WTC11 (cell line): Measurements from ENCODE around the gene SAMD8. TPM values are rescaled to one million over a fixed set of nuclear protein-coding genes. Genes with fewer than 3 reads are reported as not detected.

Experiments used
- ATAC-seq: fragments of 200-7000 bp; cut with Tn5 transposase; 2 replicates; pipeline ENCODE4 v1.10.0; 2021; ENCODE audit warnings: mild to moderate bottlenecking, moderate library complexity
- CTCF ChIA-PET: fragments of 300-600 bp; sonication (Branson Sonifier 250); formaldehyde crosslinking; loops from one replicate; lab custom pipeline; 2021; ENCODE audit warnings: antibody characterized with exemption; lab: Charles Lee
- POLR2A ChIA-PET: fragments of 350-600 bp; sonication (Branson Sonifier 250); formaldehyde crosslinking; loops from one replicate; lab custom pipeline; 2021; ENCODE audit warnings: antibody characterized with exemption; lab: Charles Lee
- DNase-seq: peaks from one replicate; pipeline ENCODE4 v3.0.0; 2021; ENCODE audit warnings: low spot score
- H3K27ac Mint-ChIP-seq: 2 replicates; pipeline ENCODE4 v1.8.0; 2021; ENCODE audit warnings: mixed read lengths
- H3K27me3 Mint-ChIP-seq: 2 replicates; pipeline ENCODE4 v1.8.0; 2021; ENCODE audit warnings: low read depth, mild to moderate bottlenecking, moderate library complexity, mixed read lengths
- H3K36me3 Mint-ChIP-seq: 2 replicates; pipeline ENCODE4 v1.8.0; 2021; ENCODE audit warnings: mixed read lengths
- H3K4me1 Mint-ChIP-seq: 2 replicates; pipeline ENCODE4 v1.8.0; 2022; ENCODE audit warnings: mixed read lengths
- H3K4me3 Mint-ChIP-seq: 2 replicates; pipeline ENCODE4 v1.8.0; 2021; ENCODE audit warnings: mild to moderate bottlenecking, moderate library complexity, mixed read lengths
- H3K9me3 Mint-ChIP-seq: 2 replicates; pipeline ENCODE4 v1.8.0; 2021; ENCODE audit warnings: mixed read lengths
- ATF6 ChIP-seq: sonication (generic); formaldehyde crosslinking; IDR thresholded peaks from 2 replicates; pipeline ENCODE4 v1.8.1; 2023; ENCODE audit warnings: mild to moderate bottlenecking, missing genetic modification reagents
- IRF2 ChIP-seq: sonication (generic); formaldehyde crosslinking; IDR thresholded peaks from 2 replicates; pipeline ENCODE4 v1.8.0; 2022; ENCODE audit warnings: low read depth, missing genetic modification reagents, borderline replicate concordance
- MXD4 ChIP-seq: fragments of 250-450 bp; sonication (Bioruptor Pico); IDR thresholded peaks from 2 replicates; pipeline ENCODE4 v1.8.0; 2021; ENCODE audit warnings: mild to moderate bottlenecking, moderate library complexity, borderline replicate concordance
- MYBL2 ChIP-seq: sonication (generic); formaldehyde crosslinking; IDR thresholded peaks from 2 replicates; pipeline ENCODE4 v1.8.1; 2023; ENCODE audit warnings: mild to moderate bottlenecking, moderate library complexity, missing genetic modification reagents
- PRDM15 ChIP-seq: sonication (generic); formaldehyde crosslinking; IDR thresholded peaks from 2 replicates; pipeline ENCODE4 v1.8.0; 2022; ENCODE audit warnings: missing genetic modification reagents
- ZNF232 ChIP-seq: sonication (generic); formaldehyde crosslinking; IDR thresholded peaks from 2 replicates; pipeline ENCODE4 v1.8.0; 2022; ENCODE audit warnings: mild to moderate bottlenecking, missing genetic modification reagents
- total RNA-seq: library from RNA; stranded (reverse); gene quantifications from 3 replicates; pipeline ENCODE4 v1.2.3, GENCODE V29; 2021
- TF ChIP-seq, protein P1 (sequence below): sonication (generic); formaldehyde crosslinking; IDR thresholded peaks from 2 replicates; pipeline ENCODE4 v1.8.0; 2023; ENCODE audit warnings: missing genetic modification reagents, mild to moderate bottlenecking, borderline replicate concordance
- TF ChIP-seq, protein P2 (sequence below): fragments of 250-450 bp; sonication (Bioruptor Pico); IDR thresholded peaks from 2 replicates; pipeline ENCODE4 v1.9.0; 2021; ENCODE audit warnings: mild to moderate bottlenecking, borderline replicate concordance
- TF ChIP-seq, protein P3 (sequence below): fragments of 250-450 bp; sonication (Bioruptor Pico); IDR thresholded peaks from 2 replicates; pipeline ENCODE4 v2.1.2; 2022; ENCODE audit warnings: mild to moderate bottlenecking, moderate library complexity

Gene SAMD8
- total RNA-seq, 1 experiment from 2014 or later: 23.0 TPM

- Mint-ChIP-seq H3K4me1 (peaks cover 66% of the 10 kb centered on the region), H3K9me3 (no peaks in the 10 kb centered on the region), H3K27ac (peak overlapping the region; percentile 98), H3K36me3 (peaks cover 64% of the 10 kb centered on the region), H3K27me3 (no peaks in the 10 kb centered on the region), H3K4me3 (no peak overlapping the region)
- DNase-seq (no peak), ATAC-seq (no peak)
- CTCF ChIA-PET: interaction anchor here (1.6 kb wide), 1 partner anchor 41 kb away, joined by 10 read pairs; no protein-coding TSS in a partner anchor
- POLR2A ChIA-PET: interaction anchor here (0.8 kb wide), 1 partner anchor 41 kb away, joined by 3 read pairs; no protein-coding TSS in a partner anchor
- no peak for TF ChIP-seq PRDM15
- TF ChIP-seq, protein P1, sequence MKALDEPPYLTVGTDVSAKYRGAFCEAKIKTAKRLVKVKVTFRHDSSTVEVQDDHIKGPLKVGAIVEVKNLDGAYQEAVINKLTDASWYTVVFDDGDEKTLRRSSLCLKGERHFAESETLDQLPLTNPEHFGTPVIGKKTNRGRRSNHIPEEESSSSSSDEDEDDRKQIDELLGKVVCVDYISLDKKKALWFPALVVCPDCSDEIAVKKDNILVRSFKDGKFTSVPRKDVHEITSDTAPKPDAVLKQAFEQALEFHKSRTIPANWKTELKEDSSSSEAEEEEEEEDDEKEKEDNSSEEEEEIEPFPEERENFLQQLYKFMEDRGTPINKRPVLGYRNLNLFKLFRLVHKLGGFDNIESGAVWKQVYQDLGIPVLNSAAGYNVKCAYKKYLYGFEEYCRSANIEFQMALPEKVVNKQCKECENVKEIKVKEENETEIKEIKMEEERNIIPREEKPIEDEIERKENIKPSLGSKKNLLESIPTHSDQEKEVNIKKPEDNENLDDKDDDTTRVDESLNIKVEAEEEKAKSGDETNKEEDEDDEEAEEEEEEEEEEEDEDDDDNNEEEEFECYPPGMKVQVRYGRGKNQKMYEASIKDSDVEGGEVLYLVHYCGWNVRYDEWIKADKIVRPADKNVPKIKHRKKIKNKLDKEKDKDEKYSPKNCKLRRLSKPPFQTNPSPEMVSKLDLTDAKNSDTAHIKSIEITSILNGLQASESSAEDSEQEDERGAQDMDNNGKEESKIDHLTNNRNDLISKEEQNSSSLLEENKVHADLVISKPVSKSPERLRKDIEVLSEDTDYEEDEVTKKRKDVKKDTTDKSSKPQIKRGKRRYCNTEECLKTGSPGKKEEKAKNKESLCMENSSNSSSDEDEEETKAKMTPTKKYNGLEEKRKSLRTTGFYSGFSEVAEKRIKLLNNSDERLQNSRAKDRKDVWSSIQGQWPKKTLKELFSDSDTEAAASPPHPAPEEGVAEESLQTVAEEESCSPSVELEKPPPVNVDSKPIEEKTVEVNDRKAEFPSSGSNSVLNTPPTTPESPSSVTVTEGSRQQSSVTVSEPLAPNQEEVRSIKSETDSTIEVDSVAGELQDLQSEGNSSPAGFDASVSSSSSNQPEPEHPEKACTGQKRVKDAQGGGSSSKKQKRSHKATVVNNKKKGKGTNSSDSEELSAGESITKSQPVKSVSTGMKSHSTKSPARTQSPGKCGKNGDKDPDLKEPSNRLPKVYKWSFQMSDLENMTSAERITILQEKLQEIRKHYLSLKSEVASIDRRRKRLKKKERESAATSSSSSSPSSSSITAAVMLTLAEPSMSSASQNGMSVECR (CRISPR knock-in tag): no peak
- TF ChIP-seq ATF6 (CRISPR knock-in tag): no peak
- TF ChIP-seq MYBL2 (CRISPR knock-in tag): no peak
Measured at GRCh38 chr10:75228834-75229233, 117.4 kb downstream of the SAMD8 start.

- H3K4me1 Mint-ChIP-seq: peaks cover 55% of the 10 kb centered on the region
Measured at GRCh38 chr10:75229971-75230370, 118.5 kb downstream of the SAMD8 start.

More at GRCh38 chr10:75229971-75230370, 118.5 kb downstream of the SAMD8 start:
- H3K9me3 Mint-ChIP-seq: no peaks in the 10 kb centered on the region
- no peak overlapping the region for H3K4me3 Mint-ChIP-seq
- DNase-seq (no peak), ATAC-seq (no peak)
- peaks cover 53% of the 10 kb centered on the region for H3K36me3 Mint-ChIP-seq
- TF ChIP-seq, protein P2, sequence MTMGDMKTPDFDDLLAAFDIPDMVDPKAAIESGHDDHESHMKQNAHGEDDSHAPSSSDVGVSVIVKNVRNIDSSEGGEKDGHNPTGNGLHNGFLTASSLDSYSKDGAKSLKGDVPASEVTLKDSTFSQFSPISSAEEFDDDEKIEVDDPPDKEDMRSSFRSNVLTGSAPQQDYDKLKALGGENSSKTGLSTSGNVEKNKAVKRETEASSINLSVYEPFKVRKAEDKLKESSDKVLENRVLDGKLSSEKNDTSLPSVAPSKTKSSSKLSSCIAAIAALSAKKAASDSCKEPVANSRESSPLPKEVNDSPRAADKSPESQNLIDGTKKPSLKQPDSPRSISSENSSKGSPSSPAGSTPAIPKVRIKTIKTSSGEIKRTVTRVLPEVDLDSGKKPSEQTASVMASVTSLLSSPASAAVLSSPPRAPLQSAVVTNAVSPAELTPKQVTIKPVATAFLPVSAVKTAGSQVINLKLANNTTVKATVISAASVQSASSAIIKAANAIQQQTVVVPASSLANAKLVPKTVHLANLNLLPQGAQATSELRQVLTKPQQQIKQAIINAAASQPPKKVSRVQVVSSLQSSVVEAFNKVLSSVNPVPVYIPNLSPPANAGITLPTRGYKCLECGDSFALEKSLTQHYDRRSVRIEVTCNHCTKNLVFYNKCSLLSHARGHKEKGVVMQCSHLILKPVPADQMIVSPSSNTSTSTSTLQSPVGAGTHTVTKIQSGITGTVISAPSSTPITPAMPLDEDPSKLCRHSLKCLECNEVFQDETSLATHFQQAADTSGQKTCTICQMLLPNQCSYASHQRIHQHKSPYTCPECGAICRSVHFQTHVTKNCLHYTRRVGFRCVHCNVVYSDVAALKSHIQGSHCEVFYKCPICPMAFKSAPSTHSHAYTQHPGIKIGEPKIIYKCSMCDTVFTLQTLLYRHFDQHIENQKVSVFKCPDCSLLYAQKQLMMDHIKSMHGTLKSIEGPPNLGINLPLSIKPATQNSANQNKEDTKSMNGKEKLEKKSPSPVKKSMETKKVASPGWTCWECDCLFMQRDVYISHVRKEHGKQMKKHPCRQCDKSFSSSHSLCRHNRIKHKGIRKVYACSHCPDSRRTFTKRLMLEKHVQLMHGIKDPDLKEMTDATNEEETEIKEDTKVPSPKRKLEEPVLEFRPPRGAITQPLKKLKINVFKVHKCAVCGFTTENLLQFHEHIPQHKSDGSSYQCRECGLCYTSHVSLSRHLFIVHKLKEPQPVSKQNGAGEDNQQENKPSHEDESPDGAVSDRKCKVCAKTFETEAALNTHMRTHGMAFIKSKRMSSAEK (CRISPR knock-in tag): no peak
- TF ChIP-seq, protein P3, sequence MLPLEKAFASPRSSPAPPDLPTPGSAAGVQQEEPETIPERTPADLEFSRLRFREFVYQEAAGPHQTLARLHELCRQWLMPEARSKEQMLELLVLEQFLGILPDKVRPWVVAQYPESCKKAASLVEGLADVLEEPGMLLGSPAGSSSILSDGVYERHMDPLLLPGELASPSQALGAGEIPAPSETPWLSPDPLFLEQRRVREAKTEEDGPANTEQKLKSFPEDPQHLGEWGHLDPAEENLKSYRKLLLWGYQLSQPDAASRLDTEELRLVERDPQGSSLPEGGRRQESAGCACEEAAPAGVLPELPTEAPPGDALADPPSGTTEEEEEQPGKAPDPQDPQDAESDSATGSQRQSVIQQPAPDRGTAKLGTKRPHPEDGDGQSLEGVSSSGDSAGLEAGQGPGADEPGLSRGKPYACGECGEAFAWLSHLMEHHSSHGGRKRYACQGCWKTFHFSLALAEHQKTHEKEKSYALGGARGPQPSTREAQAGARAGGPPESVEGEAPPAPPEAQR (CRISPR knock-in tag): no peak
- no peak for TF ChIP-seq IRF2 (CRISPR knock-in tag)
- TF ChIP-seq MXD4: no peak
- TF ChIP-seq ZNF232 (CRISPR knock-in tag): no peak
- H3K27ac Mint-ChIP-seq: no peak overlapping the region
- ChIA-PET POLR2A (no interaction called here), CTCF (interaction anchor here (0.5 to 6.3 kb wide), 13 partner anchors 8 to 123 kb away, joined by 3 to 145 read pairs (median 4); partner anchors contain the start of genes SAMD8 and VDAC2)
- H3K27me3 Mint-ChIP-seq: no peaks in the 10 kb centered on the region
